Ascending aorta (tissue), 2 donors: ENCODE data around the gene HDAC11. TPM values are rescaled to one million over a fixed set of nuclear protein-coding genes. Genes with fewer than 3 reads are reported as not detected.

Source experiments
- DNase-seq, 2 donors: peaks; one replicate each; pipeline ENCODE4 v3.0.0-alpha.2; 2019; ENCODE audit warnings: low spot score in 2 of 2
- H3K27ac ChIP-seq, 2 donors: fragments of 200-600 bp; sonication (generic); one replicate each; pipeline ENCODE4 v1.5.1; 2016 to 2017; ENCODE audit warnings: mild to moderate bottlenecking in 1 of 2
- H3K27me3 ChIP-seq: fragments of 200-600 bp; sonication (generic); one replicate; pipeline ENCODE4 v1.5.1; 2017
- H3K36me3 ChIP-seq, 2 donors: fragments of 200-600 bp; sonication (generic); one replicate each; pipeline ENCODE4 v1.5.1; 2016
- H3K4me1 ChIP-seq, 2 donors: fragments of 200-600 bp; sonication (generic); one replicate each; pipeline ENCODE4 v1.5.1; 2016 to 2017; ENCODE audit warnings: mild to moderate bottlenecking in 1 of 2
- H3K4me3 ChIP-seq, 2 donors: fragments of 200-600 bp; sonication (generic); one replicate each; pipeline ENCODE4 v1.5.1; 2016 to 2017; ENCODE audit warnings: mild to moderate bottlenecking in 1 of 2
- H3K9me3 ChIP-seq, 2 donors: fragments of 200-600 bp; sonication (generic); one replicate each; pipeline ENCODE4 v1.5.1; 2016
- intact Hi-C: fragments of 100-400 bp; cut with DNase I; formaldehyde crosslinking; loops from one replicate; pipeline ENCODE4 v1.15.1; 2023
- total RNA-seq: library from RNA; depleted of rRNA; stranded (reverse); fragments of >200 nt; gene quantifications from one replicate; pipeline ENCODE4 v1.1.0, GENCODE V29; 2016
- TF ChIP-seq, protein P1 (sequence below), 3 experiments: fragments of 200-600 bp in 2 of 3; fragments of 450-650 bp in 1 of 3; sonication (generic) in 2 of 3; IDR thresholded peaks; one replicate each; pipeline ENCODE4 v1.5.1; 2016 to 2019; ENCODE audit warnings: antibody characterized with exemption in 3 of 3, mild to moderate bottlenecking in 1 of 3, moderate library complexity in 1 of 3

The HDAC11 gene
- total RNA-seq, 1 donor from 2014 or later = 15.8 TPM

DNA sequence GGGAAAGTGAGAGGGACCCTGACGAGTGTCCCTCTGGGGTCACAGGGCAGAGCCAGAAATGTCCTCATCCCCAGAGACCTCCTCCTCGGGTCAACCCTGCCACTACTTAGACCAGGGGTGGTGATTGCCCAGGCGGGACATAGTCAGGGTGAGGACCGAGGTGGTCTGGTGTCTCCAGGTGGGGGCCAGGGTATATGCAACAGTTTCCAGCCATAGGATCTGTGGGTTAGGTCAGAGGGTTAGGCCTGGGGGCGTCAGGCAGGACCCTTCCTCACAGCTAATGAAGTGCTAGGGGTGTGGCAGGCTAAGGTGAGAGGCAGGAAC is 46.5 kb downstream of the HDAC11 start:
- no peaks in the 10 kb centered on the region for H3K36me3 ChIP-seq
- H3K9me3 ChIP-seq = no peaks in the 10 kb centered on the region
- H3K27me3 ChIP-seq = no peaks in the 10 kb centered on the region
- no peak for DNase-seq
- intact Hi-C loops = no loop called here
- TF ChIP-seq, protein P1, sequence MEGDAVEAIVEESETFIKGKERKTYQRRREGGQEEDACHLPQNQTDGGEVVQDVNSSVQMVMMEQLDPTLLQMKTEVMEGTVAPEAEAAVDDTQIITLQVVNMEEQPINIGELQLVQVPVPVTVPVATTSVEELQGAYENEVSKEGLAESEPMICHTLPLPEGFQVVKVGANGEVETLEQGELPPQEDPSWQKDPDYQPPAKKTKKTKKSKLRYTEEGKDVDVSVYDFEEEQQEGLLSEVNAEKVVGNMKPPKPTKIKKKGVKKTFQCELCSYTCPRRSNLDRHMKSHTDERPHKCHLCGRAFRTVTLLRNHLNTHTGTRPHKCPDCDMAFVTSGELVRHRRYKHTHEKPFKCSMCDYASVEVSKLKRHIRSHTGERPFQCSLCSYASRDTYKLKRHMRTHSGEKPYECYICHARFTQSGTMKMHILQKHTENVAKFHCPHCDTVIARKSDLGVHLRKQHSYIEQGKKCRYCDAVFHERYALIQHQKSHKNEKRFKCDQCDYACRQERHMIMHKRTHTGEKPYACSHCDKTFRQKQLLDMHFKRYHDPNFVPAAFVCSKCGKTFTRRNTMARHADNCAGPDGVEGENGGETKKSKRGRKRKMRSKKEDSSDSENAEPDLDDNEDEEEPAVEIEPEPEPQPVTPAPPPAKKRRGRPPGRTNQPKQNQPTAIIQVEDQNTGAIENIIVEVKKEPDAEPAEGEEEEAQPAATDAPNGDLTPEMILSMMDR (IDR thresholded peaks at IDR 0.05) = no peak
- H3K4me3 ChIP-seq = no peak overlapping the region
- H3K4me1 ChIP-seq = no peaks in the 10 kb centered on the region
- peak overlapping the region; percentile 6 to 16 for H3K27ac ChIP-seq

DNA sequence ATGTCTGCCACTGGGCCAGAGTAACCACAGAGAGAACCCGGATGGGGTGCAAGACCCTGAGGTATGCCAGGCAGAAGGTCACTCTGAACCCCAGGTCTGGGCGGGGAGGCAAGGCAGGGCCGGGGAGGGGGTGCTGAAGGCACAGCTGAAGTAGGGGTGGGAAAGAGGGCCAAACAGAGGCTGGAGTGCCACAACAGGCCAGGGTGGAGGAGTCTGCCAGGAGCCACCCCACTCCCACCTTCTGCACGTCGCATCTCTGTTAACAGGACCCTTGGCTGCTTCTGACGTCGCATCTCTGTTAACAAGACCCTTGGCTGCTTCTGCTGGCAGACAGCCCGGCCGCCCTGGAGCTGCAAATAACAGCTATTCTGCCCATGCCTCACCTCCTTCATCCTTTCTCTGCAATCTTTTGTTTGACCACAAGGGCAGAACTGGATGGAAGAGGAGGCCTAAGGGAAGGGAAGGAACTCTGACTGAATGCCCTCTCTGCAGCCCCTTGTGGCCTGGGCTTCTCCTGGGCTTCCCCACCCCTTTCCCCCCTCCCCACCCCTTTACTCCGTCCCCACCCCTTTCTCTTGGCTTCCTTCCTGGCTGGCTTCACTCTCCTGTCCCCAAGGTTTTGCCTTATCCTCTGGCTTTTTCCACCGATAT is 48.2 kb downstream of the HDAC11 start:
- TF ChIP-seq, protein P1 (IDR thresholded peaks at IDR 0.05) = no peak
- Histone ChIP-seq H3K4me1 (no peaks in the 10 kb centered on the region), H3K27me3 (no peaks in the 10 kb centered on the region), H3K27ac (no peak overlapping the region), H3K36me3 (no peaks in the 10 kb centered on the region), H3K4me3 (no peak overlapping the region), H3K9me3 (no peaks in the 10 kb centered on the region)
- DNase-seq = no peak
- intact Hi-C loops = no loop called here

GRCh38 chr3:13529196-13530112 is 49.3 kb downstream of the HDAC11 start:
- TF ChIP-seq, protein P1 (IDR thresholded peaks at IDR 0.05) = no peak
- H3K4me3 ChIP-seq = no peak overlapping the region
- H3K9me3 ChIP-seq = no peaks in the 10 kb centered on the region
- no peak for DNase-seq
- no peaks in the 10 kb centered on the region for H3K36me3 ChIP-seq
- no peaks in the 10 kb centered on the region for H3K4me1 ChIP-seq
- H3K27me3 ChIP-seq = no peaks in the 10 kb centered on the region
- H3K27ac ChIP-seq = no peak overlapping the region
- intact Hi-C loops = no loop called here

DNA sequence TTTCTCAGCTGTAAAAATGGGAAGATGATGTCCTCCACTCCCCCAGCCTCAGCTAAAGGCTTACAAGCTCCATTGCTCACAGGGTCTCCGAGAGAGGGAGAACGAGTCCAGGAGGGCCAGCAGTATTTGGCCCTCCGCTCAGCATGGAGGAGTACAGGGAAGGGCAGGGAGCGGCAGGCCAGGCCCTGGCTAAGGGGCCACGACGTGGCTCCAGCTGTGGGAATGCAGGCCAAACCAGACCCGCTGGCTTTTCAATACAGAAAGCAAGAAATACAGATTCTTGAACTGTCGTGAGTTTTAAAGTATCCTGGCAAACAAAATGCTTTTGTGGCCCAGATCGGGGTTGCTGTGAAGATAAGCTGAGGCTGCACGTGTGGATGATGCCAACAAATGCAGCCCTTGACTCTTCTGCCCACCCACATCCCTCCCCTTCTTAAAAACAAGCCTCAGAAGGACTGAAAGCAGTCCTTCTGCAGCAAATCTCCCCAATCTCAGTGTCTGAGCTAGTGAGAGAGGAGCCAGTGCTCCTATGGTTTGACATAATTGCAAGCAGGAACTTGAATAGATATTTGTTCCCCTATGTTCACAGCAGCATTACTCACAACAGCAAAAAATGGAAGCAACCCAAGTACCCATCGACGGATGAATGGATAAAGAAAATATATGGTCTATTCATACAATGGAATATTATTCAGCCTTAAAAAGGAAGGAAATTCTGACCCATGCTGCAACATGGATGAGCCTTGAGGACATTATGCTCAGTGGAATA is 50.3 kb downstream of the HDAC11 start:
- TF ChIP-seq, protein P1 (IDR thresholded peaks at IDR 0.05) = no peak
- Histone ChIP-seq H3K36me3 (no peaks in the 10 kb centered on the region), H3K4me1 (no peaks in the 10 kb centered on the region), H3K4me3 (no peak overlapping the region), H3K9me3 (no peaks in the 10 kb centered on the region), H3K27me3 (no peaks in the 10 kb centered on the region), H3K27ac (peak overlapping the region in 1 of 2 donors; percentile 26)
- intact Hi-C loops = no loop called here
- DNase-seq = no peak

- no peak overlapping the region for H3K4me3 ChIP-seq
- H3K27me3 ChIP-seq = no peaks in the 10 kb centered on the region
- H3K36me3 ChIP-seq = no peaks in the 10 kb centered on the region
- peaks cover 0 to 5% of the 10 kb centered on the region in 2 donors for H3K4me1 ChIP-seq
- TF ChIP-seq, protein P1 (IDR thresholded peaks at IDR 0.05) = no peak
- intact Hi-C loops = no loop called here
- DNase-seq = no peak
- no peak overlapping the region for H3K27ac ChIP-seq
- no peaks in the 10 kb centered on the region for H3K9me3 ChIP-seq
These were observed 52.0 kb downstream of the HDAC11 start for GRCh38 chr3:13532085-13532484.
